Putamen (tissue), 1 donor: Measurements from ENCODE around the gene ANKRD29.
"Not testable (repeated sequence)": the region's sequence is repeated elsewhere in the genome, so short reads cannot be mapped to it uniquely, and the experiment has no call there.

Source experiments
- DNase-seq: peaks from one replicate; pipeline ENCODE4 v3.0.0-alpha.2; 2016; ENCODE audit warnings: low spot score

ANKRD29 gene

DNA sequence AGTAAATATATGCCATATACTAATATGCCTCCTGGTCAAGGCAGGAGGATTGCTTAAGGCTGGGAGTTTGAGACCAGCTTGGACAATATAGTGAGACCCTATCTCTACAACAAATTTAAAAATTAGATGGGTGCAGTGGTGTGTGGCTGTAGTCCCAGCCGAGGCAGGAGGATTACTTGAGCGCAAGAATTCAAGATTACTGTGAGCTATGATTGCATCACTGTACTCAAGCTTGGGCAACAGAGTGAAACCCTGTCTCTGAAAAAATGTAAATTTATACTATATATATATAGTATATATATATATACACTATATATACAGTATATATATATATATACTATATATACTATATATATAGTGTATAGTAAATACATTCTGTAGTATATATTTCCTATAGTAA is 46.5 kb downstream of the ANKRD29 start:
- DNase-seq, result no peak

DNA sequence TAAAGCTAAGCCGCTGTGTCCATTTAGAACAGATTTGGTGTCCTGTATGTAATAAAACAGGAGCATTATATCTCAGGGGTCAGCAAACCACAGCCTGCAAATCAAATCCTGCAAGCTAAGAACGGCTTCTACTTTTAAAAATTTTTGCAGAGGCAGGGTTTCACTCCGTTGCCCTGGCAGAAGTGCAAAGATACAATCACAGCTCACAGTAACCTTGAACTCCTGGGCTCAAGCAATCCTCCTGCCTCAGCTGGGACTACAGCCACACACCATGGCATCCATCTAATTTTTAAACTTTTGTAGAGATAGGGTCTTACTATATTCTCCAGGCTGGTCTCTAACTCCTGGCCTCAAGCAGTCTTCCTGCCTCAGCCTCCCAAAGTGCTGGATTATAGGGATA is 47.8 kb downstream of the ANKRD29 start:
- DNase-seq, result no peak

DNA sequence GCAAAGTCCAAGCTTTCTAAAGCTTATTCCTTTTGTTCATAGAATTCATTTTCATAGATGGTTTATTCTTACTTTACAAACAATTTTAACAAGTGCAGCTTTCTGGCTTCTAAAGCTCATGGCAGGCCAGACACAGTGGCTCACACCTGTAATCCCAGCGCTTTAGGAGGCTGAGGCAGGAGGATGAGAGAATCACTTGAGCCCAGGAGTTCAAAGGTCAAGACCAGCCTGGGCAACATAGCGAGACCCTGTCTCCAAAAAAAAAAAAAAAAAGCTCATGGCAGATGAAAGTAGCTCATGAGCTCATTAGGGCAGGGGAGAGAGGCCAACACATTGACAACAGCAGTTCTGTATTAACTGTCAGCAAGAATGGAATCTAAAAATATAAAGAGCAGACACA is 48.3 kb downstream of the ANKRD29 start:
- DNase-seq, result no peak

DNA sequence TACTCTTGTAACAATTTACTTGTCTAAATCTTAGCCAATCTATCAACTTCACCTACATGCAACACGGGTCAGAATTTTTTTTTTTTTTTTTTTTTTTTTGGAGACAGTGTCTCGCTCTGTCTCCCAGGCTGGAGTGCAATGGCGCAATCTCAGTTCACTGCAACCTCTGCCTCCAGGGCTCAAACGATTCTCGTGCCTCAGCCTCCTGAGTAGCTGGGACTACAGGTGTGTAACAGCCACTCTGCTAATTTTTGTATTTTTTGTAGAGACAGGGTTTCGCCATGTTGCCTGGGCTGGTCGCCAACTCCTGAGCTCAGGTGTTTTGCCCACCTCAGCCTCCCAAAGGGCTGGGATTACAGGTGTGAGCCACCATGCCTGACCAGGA is 49.6 kb downstream of the ANKRD29 start:
- DNase-seq, result not testable (repeated sequence)

DNA sequence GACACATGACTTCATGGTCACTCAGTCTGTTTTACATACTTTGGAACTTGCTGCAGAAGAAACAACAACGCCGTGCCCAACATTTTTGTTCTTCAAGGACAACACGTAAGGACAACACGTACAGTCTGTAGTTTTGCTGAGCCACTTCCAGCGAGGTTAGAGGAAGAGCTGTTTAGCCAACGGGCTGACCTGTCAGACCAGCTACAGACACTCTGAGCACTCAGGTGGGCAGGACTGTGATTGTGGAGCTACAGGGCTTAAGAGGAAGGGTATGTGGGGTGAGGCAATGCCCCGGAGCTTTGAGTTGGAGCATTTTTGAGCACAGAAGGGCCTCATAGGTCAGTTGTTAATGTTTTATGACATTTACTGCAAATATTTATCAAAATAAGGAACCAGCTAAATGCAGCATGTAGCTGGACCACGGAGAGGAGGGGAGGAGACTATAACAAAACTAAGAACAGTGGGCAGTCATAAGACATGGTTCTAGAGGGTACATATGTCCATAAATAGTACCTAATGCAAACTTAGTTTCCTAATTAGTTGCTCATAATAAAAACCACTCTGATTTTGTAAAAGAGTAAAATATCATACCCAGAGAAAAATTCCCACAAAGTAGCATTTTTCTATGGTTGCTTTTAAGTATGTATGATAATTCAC is 50.1 kb downstream of the ANKRD29 start:
- DNase-seq, result no peak

DNA sequence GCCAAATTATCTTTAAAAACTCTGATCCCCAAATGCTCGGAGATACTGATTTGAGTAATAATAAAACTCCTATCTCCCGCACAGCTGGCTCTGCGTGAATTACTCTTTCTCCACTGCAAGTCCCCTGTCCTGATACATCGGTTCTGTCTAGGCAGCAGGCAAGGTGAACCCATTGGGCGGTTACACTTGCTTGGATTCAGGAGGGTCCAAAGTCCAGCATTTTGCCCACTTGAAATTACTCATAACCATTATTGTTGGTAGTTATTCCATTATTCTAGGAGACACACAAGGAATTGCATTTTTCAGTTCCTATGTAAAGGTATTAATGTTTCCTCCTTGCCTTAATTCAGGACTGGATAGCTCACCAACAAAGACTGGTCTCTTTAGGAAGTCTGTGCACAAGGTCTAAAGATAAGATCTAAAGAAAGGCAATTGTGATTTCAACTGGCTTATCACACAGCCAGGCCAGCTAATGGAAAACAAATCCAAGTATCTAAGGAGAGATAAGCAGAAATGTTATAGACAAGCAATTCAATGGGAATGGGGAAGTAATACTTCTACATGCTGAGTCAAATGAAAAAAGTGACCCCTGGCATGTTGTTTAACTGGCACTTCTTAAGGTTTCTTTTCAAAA is 53.2 kb downstream of the ANKRD29 start:
- no peak for DNase-seq

DNA sequence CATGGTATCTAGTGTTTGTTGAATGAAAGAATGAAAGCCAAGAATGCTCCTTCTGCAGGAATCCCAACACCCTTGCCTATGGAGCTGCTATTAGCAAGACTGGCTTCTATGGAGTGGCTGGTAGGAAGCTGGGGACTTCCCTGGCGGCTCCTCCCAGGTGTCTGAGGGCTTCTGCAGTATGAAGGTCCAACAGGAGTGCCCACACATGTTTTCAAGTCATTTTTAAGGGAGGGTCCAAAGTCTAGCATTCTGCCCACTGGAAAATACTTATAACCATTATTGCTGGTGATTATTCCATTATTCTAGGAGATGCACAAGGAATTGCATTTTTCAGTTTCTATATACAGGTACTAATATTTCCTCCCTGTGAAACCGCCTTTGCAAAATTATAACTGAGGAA is 54.5 kb downstream of the ANKRD29 start:
- DNase-seq, result no peak

DNA sequence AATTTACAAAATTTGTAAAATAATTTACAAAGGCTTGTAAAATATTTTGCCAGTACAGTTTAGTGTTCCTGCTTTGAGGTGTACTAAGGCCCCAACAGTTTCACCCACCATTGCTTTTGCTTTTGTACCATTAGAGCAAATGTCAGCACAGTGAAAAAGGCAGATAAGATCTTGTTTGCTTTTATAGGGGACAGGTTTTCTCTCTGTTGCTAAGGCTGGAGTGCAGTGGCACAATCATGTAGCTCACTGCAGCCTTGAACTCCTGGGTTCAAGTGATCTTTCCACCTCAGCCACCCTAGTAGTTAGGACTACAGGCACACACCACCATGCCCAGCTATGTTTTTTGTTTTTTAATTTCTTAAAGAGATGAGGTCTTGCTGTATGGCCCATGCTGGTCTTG is 56.8 kb downstream of the ANKRD29 start:
- DNase-seq, result no peak

DNA sequence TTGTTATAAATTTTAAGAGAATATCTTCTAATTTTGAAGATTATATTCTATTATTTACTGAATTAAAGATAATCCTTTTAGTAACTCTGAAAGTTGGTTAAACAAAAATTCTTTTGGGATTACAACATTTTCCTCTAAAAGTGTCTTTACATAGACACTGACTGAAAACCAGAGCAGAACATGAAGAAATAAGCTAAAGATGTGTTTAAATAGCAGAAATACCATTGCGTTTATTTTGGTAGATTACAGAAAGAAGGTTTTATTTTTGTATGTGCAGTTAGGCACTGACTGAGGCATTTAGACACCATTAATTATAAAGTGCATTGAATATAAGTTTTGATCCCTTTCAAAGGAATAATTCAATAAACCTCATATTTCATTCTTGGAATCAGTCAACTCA is 62.9 kb downstream of the ANKRD29 start:
- no peak for DNase-seq

DNA sequence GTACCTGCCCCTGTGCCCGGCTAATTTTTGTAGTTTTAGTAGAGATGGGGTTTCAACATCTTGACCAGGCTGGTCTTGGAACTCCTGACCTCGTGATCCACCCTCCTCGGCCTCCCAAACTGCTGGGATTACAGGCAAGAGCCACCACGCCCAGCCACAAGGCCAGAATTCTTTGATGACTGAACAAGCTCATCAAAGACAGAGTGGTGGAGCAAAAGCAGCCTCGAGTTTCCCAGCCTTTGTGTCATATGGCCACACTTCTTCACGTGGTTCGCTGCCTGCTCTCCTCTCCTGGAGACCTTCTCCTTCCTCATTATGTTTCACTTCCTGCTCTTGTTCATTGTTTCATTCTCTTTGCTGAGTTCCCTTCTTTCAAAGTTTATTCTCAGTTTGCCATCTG is 66.5 kb downstream of the ANKRD29 start:
- DNase-seq, result no peak

DNA sequence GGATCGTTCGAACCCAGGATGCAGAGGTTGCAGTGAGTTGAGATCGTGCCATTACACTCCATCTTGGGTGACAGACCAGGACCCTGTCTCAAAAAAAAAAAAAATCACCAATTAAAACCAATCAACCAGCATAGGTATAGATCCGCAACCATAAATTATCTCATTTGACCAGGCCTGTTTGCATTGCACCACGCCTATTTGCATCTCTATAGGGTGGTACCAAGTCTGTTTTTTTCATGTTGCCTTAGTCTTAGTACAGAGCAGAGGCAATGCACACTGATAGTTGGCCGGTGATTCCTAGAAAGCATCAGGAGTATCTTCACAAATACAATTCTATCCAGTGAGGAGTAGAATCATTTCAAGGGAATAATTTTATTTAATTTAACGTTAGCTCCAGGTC is 67.1 kb downstream of the ANKRD29 start:
- no peak for DNase-seq

DNA sequence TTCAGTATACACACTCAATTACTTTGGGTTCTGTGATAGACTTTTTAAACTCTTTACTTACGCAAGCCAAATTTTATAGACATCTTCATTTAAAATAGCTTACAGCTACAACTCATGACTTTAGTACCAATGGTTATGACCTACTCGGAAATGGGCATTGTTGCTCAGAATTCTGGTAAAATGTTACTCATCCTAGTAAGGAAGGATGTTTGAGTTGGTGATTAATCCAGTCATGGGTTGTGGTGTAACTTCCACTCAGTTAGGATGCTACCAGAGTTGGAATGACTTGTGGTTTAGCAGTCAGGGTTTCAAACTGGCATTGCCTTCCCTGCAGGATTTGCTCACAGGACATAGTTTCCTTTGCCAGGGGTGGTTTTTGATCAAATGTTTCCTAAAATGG is 69.0 kb downstream of the ANKRD29 start:
- DNase-seq, result no peak

DNA sequence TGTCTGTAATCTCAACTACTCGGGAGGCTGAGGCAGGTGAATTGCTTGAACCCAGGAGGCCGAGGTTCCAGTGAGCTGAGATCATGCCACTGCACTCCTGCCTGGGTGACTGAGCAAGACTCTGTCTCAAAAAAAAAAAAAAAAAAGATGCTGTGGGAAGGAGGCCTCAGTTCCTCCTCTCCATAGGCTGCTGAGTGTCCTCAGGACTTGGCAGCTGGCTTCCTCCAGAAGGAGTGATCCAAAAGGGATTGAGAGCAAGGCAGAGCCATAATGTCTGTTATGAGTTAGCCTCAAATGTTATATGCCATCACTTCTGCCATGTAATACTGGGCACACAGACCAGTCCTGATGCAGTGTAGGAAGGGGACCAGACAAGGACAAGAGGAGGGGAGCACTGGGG is 69.8 kb downstream of the ANKRD29 start:
- DNase-seq, result no peak

DNA sequence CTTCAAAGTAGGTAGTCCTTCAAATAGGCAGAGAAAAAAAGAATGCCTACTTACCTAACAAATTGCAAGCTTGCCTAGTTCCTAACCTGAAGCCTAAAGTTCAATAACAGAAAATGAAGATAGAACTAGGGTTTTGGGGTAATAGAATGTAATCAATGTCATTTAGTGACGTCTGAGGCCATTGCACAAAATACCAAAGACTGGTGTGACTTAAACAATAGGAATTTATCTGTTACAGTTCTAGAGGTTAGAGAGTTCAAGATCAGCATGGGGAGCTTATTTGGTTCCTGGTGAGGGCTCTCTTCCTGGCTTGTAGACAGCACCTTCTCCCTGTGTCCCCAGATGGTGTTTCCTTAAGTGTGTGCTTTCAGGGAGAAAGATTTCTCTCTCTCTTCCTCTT is 71.7 kb downstream of the ANKRD29 start:
- DNase-seq, result no peak

DNA sequence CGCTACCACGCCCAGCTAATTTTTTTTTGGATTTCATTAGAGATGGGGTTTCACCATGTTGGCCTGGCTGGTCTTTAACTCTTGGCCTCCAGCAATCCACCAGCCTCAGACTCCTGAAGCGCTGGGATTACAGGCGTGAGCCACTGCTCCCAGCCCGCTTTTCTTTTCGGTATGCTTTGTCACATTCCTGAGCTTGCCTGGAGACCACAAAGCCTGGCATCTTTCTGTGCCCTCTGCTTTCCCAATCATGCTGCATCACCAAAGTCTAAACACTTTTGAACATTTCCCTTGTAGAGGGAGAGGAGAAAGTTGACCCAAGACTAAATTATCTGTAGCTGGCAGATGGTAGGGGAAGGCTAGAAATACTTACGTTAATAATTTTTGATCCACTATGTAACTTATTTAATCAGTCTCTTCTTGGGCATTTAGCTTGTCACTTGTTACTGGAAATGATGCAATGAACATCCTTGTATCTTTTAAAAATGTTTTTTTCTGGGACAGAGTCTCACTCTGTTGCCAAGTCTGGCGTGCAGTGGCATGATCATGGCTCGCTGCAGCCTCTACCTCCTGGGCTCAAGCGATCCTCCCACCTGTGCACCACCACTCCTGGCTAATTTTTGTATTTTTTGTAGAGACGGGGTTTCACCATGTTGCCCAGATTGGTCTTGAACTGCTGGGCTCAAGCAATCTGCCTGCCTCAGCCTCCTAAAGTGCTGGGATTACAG is 73.7 kb downstream of the ANKRD29 start:
- no peak for DNase-seq

DNA sequence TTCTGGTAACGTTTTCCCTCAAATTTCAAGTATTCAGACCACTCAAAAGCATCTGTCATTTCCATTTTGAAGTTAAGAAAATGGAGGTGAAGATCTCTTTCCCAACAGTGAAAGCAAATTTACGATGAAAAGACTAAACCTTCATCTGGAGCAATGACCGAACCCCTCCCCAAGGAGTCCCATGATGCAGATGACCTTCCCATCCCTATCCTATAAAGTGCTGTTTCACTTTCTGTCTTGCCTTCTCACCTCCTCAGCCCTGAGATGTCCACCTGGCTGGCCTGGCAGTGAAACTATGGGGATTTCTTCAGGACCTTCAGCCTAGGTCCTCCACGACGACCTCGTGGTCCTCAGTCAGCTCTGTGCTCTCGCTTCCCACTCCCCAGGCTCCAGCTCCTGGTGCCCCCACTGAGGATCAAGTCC is 75.5 kb downstream of the ANKRD29 start:
- no peak for DNase-seq

DNA sequence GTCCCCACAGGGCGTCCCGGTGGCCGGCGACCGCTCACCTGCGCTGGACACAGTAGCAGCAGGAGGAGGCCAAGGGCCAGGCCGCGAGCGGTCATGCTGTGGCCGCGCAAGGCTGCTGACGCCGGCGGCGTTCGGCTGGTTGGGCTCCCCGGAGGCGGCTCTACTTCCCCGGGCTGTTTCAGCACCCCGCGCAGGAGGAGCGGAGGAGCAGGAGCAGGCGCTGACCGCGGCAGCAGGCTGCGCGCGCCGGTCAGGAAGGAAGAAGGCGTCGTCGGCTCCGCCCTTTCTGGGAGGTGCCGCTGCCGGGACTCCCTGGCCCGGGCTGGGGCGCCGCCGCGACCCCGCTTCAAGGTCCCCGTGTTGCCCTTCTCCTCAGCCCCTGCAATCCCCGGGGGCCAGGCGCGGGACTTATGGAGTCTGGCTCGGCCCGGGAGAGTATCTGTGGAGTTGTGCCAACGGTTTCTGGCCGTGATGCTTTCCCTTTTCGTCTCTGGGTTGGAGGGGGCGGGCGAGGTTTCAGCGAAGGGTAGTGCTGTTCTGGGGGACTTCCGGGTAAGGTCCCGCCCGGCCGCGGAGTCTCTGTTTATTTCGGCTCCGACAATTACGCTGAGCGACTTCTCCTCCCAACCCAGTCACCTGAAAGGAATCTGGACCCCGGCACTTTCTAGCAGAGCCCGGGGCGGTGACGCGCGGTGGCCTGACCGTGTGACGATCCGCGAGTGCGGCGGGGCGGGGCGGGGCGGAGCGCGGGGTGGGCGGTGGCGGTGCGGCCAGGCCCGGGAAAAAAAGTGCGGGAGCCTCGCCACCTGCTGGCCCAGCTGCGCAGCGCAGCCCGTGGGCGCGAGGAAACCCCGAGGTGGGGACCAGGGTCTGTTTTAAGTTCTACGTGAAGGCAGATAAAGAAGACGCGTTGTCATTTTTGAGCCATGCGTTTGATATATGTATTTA is 76.2 kb downstream of the ANKRD29 start, which contains the start of gene NPC1:
Gene NPC1, minus strand, starts transcription at position 258 of the 948 bp plus-strand sequence. Its CDS starts 163 bp downstream, at position 95.
- DNase-seq, result peak; percentile 90

DNA sequence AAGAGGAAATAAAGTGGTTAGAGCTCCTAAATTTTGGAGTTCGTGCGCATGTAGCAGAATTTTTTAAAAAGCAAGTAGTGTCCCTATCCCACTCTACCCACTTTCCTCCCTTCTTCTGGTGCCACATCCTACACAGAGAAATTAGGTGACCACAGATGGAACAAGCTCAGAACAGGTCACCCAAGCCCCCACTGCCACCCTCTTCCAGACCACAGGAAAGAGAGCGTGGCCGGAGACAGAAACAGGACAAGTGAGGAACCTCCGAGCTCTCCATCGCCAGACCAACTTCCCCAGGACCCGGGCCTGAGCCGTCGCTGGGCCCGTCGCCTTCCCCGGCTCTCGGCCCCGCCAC is 76.8 kb downstream of the ANKRD29 start:
- peak; percentile 11 for DNase-seq

DNA sequence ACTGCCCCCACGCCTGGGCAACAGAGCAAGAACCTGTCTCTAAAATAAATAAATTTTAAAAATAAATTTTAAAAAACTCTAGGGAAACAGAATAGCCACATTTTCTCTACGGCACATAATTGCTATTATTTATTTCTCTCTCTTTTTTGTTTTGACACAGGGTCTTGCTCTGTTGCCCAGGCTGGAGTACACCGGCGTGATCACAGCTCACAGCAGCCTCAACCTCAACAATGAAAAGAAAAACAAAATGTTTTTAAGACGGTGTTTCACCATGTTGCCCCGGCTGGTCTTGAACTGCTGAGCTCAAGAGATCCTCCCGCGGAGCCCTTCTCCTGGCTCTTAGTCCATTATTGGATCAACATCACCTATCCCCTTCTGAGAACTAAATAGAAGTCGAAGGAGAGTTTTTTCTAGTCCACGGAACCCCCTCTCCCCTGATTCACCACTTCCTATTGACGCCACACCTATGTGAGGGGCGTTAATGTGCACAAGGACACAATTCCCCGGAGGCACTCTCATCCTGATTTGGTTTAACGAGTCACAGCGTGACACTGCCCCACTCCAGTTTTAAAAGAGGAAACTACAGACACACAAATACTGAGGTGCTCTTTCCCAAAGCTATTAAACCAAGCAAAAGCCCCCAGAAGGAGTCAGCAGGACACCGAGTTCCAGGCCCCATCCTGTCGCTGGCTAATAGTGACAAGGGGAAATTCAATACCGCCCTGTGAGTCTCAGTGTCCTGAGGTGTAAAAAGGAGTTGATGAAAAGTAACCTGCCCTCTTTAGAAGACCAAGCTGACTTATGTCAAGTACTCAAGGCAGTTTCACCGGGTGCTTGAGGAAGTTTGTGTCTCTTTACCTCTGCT is 77.5 kb downstream of the ANKRD29 start:
- no peak for DNase-seq

DNA sequence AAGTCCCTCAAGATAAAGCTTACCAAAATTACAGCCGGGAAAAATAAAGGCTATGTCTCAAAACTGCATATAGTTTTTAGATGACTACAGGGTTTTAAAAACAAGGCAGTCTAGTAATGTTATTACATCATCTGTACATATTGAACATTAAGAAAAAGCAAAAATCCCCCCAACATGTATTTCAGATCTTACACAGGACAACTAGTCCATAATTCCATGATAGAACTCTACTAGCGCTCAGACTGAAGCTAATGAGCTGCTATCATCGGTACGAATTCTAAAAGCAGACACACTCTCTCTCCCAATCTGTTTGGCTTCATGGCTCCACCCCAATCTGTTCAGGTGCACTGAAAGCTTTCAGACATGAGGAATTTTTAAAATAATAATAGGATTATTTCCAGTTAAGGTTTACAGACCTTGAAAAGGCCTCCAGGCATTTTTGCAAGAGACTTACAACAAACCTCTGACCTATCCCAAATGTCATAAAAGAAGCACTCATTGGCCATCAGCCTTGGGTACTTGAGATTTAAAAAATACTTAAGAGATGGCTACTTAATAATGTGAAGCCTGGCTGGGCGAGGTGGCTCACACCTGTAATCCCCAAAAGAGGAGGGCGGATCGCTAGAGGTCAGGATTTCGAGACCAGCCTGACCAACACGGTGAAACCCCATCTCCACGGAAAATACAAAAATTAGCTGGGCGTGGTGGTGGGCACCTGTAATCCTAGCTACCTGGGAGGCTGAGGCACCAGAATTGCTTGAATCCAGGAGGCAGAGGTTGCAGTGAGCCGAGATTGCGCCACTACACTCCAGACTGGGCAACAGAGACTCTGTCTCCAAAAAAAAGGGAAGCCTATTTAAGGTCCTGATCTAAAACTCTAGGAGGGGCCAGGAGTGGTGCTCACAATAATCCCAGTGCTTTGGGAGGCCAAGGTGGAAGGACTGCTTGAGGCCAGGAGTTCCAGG is 78.4 kb downstream of the ANKRD29 start:
- DNase-seq, result no peak
